GM12874 (cell line): ENCODE measurements around the gene C1QTNF6.

Experiments
- CTCF ChIP-seq: IDR thresholded peaks from 2 replicates; pipeline ENCODE4 v1.5.1; 2011; ENCODE audit warnings: low read depth, mild to moderate bottlenecking, control low read depth, low read length, moderate library complexity; ENCODE audit not compliant: insufficient read depth

C1QTNF6 gene

DNA sequence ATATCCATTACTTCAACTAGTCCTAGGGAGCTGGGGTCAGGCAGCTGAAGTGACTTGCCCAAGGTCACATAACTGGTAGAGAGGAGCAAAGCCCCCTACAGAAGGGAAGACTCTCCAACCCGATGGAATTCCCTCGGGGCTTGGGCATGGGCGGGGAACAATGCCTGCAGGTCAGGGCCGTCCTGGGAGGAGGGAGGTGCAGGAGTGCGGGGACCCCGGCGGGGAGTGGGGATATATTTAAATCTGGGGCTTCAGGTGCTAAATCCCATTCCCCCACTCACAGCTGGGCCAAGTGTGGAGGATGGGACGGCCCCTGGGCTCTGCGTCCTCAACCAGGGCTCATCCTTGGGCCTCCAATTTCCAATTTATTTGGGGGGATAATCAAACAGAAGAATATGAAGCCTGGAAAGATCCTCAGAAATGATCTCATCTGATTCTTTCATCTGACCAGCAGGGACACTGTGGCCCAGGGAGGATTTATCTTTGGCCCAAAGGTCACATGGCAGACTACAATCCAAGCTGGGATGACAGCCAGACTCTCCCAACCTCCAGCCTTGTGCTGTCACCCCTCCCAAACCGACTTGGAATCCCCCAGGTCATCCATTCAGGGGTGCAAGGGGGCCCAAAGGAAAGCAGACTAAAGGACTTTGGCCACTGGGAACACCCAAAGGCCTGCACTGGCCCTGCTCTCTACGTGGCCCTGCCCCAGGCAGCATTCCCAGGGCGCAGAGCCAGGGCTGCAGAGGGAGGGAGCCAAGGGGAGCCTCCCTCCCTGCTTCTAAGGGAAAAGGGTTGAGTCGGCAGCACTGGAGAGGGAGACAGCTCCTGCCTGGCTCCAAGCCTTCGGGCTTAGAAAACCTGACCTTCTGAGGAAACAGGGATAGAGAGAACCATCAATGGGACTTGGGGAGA lies 8.7 kb upstream of the C1QTNF6 start:
- TF ChIP-seq CTCF, result no peak

- TF ChIP-seq CTCF, result no peak
Observed at GRCh38 chr22:37195921-37196320, 7.9 kb upstream of the C1QTNF6 start.

GRCh38 chr22:37194750-37195149 lies 6.7 kb upstream of the C1QTNF6 start:
- no peak for TF ChIP-seq CTCF

GRCh38 chr22:37193629-37194191 lies 5.7 kb upstream of the C1QTNF6 start:
- no peak for TF ChIP-seq CTCF

DNA sequence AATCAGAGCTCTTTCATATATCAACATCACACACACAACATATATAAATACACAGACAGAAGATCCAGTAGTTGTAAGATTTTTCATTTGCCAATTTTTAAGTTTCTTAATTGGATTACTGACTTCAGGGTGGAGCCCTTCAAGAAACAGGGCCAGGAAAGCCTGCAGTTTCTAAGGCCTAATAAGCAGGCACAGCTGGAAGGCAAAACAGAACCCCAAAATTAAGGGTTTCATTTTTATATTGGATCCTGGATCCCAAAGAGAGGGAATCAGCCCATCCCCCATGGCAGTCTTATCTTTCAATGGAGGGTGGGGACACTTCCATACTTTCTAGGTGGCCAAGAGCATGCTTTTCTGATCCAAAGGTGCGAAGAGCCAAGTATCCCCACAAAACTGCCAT lies 4.7 kb upstream of the C1QTNF6 start:
- no peak for TF ChIP-seq CTCF

DNA sequence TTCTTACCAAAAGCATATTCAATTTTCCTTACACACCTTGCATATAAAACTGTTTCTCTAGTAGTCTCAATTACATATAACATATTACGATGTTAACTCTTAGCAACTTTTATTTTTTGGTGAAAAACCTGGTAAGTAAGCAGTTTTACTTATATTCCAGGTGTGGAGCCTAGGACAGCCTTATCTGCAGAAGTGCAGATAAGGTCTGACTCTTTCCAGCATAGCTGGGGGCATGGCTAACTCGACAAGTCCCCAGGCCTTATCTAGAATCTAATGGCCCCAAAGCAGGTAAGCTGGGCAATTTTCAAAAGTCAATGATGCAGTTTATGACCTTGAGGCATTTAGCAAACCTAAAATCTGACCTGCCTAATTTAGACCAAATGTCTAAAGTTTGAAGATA lies 4.2 kb upstream of the C1QTNF6 start:
- TF ChIP-seq CTCF, result no peak

DNA sequence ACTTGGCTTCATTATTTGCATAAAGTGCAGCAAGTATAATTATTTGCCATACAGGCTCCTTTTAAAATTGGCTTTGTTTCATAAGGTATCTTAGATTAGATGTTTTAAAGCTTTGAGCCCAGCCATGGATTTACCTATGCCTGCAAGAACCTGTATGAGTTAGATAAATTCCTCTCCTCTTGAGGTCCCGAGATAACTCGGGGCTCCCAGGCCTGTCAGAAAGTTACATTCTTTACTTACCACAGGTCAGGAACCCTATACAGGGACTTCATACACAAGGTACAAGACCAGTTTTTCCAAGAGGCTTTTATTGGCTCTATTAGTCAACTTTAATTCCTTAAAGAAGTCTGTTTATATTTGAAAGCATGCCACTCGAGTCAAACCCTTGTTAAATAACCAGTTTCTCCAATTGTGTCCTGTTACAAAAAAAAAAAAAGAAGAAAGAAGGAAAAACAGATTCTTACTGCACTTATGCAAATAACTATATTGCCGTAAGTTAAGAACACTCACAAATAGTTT lies 2.3 kb upstream of the C1QTNF6 start:
- no peak for TF ChIP-seq CTCF
